ENCODE results near the gene MRPL3.

Gene MRPL3

DNA sequence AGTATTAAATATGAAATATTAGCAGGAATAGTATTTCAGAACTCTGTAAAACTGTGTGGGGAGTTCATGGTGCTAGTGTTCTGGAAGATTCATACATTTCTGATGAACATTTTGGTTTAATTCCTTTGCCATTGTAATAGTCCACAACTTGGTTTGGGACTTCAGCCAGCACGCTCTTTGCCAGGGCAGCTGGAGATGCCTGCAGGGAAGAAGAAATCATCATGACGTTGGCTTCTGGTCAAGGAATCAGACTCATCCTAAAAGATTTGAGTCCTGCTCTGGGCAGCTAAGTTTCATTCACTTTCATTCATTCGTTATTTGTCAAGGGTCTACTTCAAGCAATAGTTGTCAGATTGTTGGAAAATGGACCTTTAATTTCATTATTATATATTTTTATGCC is 32.4 kb upstream of the MRPL3 start:
- DNase-seq (ENCODE audit: low spot score), result no peak
- TF ChIP-seq, protein P1, sequence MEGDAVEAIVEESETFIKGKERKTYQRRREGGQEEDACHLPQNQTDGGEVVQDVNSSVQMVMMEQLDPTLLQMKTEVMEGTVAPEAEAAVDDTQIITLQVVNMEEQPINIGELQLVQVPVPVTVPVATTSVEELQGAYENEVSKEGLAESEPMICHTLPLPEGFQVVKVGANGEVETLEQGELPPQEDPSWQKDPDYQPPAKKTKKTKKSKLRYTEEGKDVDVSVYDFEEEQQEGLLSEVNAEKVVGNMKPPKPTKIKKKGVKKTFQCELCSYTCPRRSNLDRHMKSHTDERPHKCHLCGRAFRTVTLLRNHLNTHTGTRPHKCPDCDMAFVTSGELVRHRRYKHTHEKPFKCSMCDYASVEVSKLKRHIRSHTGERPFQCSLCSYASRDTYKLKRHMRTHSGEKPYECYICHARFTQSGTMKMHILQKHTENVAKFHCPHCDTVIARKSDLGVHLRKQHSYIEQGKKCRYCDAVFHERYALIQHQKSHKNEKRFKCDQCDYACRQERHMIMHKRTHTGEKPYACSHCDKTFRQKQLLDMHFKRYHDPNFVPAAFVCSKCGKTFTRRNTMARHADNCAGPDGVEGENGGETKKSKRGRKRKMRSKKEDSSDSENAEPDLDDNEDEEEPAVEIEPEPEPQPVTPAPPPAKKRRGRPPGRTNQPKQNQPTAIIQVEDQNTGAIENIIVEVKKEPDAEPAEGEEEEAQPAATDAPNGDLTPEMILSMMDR (IDR thresholded peaks at IDR 0.05; ENCODE audit: extremely low read depth, missing control alignments), result no peak

DNA sequence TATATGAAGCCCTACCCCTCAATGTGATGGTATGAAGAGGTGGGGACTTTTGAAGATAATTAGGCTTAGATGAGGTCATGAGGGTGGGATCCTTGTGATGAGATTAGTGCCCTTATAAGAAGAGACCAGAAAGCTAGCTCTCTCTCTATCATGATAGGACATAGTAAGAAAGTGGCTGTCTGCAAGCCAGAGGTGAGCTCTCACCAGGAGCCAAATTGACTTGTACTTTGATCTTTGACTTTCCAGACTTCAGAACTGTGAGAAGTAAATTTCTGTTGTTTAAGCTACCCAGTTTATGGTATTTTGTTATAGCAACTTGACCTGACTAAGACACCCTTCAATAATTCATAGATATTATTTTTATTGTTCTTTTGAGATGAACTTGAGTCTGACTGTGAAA is 29.9 kb upstream of the MRPL3 start:
- no peak for DNase-seq (ENCODE audit: low spot score)

DNA sequence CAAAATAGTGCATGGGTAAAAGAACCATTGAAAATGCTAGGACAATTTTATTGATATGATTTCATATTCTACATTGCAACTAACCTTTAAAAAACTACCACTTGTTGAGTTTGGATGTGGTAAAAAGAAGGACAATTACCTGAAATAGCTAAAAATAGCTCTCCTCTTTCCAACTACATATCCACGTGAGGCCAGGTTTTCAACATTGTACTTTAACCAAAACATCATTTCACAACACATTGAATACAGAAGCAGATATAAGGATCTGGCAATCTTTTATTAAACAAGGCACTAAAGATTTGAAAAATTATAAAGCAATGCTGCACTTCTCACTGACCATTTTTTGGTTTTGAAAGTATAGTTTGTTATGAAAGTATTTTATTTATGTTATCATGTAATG is 28.1 kb upstream of the MRPL3 start:
- TF ChIP-seq, protein P1 (IDR thresholded peaks at IDR 0.05; ENCODE audit: extremely low read depth, missing control alignments), result no peak
- DNase-seq (ENCODE audit: low spot score), result no peak

More for the DNA sequence above, 29.9 kb upstream of the MRPL3 start:
- TF ChIP-seq, protein P1 (IDR thresholded peaks at IDR 0.05; ENCODE audit: extremely low read depth, missing control alignments), result no peak

DNA sequence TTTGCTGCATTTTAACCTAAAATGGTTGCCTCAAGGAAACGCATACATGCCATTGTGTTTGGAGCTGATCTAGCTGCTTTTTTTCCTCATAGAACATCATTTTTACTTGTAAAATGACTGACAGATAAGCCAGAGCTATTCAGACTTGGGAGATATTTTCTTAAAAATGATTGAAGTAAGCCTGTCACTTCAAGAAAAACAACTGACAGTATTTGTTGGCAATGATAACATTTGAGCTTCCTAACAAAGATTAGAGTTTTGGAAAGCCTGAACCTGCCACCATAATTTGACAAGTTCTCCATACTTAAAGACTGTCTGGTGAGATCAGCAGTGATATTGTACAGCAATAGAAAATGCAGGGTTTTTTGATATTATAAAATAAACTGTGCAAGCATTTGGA is 27.6 kb upstream of the MRPL3 start:
- TF ChIP-seq, protein P1 (IDR thresholded peaks at IDR 0.05; ENCODE audit: extremely low read depth, missing control alignments), result no peak

DNA sequence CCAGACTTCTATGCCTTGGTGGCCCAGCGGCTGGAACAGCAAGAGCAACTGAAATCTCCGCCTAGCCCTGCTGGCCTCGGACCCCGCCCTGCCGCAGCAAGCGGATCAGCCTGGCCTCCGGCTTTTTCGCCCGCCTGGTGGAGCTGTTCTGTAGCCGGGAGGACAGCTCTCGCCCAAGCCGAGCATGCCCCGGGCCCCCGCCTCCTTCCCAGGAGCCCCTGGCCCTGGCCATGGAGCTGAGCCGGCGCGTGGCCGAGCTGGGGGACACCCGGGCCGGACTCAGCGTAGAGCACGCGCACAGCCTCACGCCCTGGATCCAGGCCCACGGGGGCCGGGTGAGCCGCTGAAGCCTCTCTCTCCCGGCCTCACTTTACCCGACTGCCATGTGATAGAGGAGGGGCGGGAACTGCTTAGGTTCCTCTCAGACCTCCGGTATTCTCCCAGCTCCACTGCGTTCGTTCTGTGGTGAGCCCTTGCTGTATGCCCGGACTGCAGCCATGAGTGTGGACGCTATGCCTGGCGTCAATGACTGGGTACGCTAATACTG is 24.1 kb upstream of the MRPL3 start:
- TF ChIP-seq, protein P1 (IDR thresholded peaks at IDR 0.05; ENCODE audit: extremely low read depth, missing control alignments), result peak; percentile 4
- DNase-seq (ENCODE audit: low spot score), result peak; percentile 21

More for the DNA sequence above, 27.6 kb upstream of the MRPL3 start:
- no peak for DNase-seq (ENCODE audit: low spot score)

DNA sequence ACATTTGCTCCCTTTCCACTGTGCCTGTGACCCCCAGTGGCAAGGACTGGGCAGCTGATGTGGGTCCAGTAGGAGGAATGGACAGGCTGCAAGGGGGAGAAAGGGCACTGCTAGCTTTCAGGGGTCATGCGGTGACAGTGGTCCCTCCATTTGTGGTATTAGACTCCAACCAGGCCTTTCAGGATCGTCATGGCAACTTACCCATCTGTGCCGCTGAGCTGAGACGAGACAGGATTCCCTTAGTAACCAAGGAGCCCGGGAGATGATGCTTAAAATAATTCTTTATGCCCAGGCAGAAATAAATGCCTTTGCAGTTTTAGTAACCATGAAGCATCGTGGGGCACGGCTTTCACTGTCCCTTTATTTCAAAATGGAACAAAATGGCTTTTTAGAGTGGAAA is 15.9 kb upstream of the MRPL3 start:
- TF ChIP-seq, protein P1 (IDR thresholded peaks at IDR 0.05; ENCODE audit: extremely low read depth, missing control alignments), result no peak
- DNase-seq (ENCODE audit: low spot score), result no peak

DNA sequence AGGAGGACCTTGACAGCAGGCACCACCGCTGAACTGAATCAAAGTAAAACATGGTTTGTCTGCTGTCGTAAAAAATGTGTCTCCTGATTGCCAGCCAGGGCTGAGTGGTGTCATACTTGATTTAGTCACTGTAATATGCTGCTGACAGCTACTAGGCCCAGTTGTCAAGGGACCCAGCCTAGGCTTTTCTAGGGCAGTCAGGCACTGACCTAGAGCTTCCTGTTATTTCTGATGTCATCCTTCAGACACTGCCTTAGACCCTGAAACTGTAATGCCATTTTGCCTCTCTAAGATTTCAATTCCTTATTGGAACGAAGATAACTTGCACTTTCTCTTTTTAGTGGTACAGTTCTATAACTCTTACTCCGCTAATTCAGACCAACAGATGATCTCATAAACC is 2.6 kb upstream of the MRPL3 start:
- DNase-seq (ENCODE audit: low spot score), result no peak
- TF ChIP-seq, protein P1 (IDR thresholded peaks at IDR 0.05; ENCODE audit: extremely low read depth, missing control alignments), result no peak
